Activated B cell treated with CpG ODN at 0.5 μM for 24 hours (primary cell): ENCODE results near the gene USP49. TPM values are rescaled to one million over a fixed set of nuclear protein-coding genes. Genes with fewer than 3 reads are reported as not detected.

Experiments used
- ATAC-seq: fragments of 200-7000 bp; cut with Tn5 transposase; one replicate; pipeline ENCODE4 v1.10.0; 2021; ENCODE audit warnings: low read depth, mild to moderate bottlenecking, moderate library complexity
- CTCF ChIA-PET: fragments of 350-600 bp; sonication (Branson Sonifier 250); formaldehyde crosslinking; loops from one replicate; lab custom pipeline; 2021; ENCODE audit warnings: antibody characterized with exemption; lab: Charles Lee
- POLR2A ChIA-PET: fragments of 350-600 bp; sonication (Branson Sonifier 250); formaldehyde crosslinking; loops from one replicate; lab custom pipeline; 2021; ENCODE audit warnings: antibody characterized with exemption; lab: Charles Lee
- DNase-seq: peaks from one replicate; pipeline ENCODE4 v3.0.0; 2022
- H3K27ac Mint-ChIP-seq: one replicate; pipeline ENCODE4 v1.8.0; 2020; ENCODE audit warnings: mixed read lengths
- H3K27me3 Mint-ChIP-seq: one replicate; pipeline ENCODE4 v1.8.0; 2021; ENCODE audit warnings: mixed read lengths
- H3K36me3 Mint-ChIP-seq: one replicate; pipeline ENCODE4 v1.8.0; 2021; ENCODE audit warnings: low read depth, mixed read lengths
- H3K4me1 Mint-ChIP-seq: one replicate; pipeline ENCODE4 v1.8.0; 2021; ENCODE audit warnings: mixed read lengths
- H3K4me3 Mint-ChIP-seq: one replicate; pipeline ENCODE4 v1.8.0; 2020; ENCODE audit warnings: mild to moderate bottlenecking, mixed read lengths
- H3K9me3 Mint-ChIP-seq: one replicate; pipeline ENCODE4 v1.8.0; 2020; ENCODE audit warnings: mixed read lengths
- intact Hi-C: fragments of 100-400 bp; cut with micrococcal nuclease; formaldehyde crosslinking; loops from one replicate; pipeline ENCODE4 v1.15.1; 2024
- total RNA-seq: library from RNA; stranded (reverse); gene quantifications from 2 replicates; pipeline ENCODE4 v1.2.3, GENCODE V29; 2022
- TF ChIP-seq, protein P1 (sequence below): fragments of 200-600 bp; IDR thresholded peaks from one replicate; pipeline ENCODE4 v1.8.0; 2022; ENCODE audit warnings: antibody characterized with exemption, mild to moderate bottlenecking

USP49 gene
- total RNA-seq, 1 donor from 2014 or later, result 7.7 TPM

DNA sequence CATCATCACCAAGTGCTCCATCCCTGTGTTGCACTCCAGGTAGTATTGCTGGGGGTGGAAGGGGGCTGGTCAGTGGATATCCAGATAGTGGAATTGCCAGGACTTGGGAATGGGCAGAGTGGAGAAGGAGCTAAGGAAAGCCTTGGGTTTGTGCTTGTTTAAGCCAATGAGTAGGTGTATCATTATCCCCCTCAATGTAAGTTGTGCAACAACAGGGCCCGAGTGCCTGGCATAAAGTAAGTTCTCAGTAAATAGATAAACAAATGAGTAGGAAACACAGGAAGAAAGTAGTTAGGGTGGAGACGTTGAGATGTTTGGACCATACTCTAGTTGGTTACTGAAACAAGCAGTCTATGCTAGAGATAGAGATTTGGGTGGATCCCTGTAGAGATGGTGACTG lies 36.6 kb upstream of the USP49 start:
- no peak for ATAC-seq
- H3K4me1 Mint-ChIP-seq, result peaks cover 38% of the 10 kb centered on the region

DNA sequence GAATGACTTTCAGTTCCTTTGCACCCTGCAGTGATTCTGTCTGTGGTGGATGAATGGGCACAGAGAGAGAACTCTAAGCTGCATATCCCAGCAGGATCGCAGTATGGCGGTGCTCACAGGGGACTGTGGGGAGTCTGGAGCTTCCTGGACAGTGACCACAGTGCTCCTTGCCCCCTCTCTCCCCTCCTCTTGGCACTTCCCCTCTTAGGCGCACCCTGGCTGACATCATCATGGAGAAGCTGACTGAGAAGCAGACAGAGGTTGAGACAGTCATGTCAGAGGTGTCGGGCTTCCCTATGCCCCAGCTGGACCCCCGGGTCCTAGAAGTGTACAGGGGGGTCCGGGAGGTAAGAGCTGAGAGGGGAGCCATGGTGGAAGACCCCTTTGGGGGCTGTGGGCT lies 34.7 kb upstream of the USP49 start:
- Mint-ChIP-seq H3K9me3 (no peaks in the 10 kb centered on the region), H3K4me1 (peaks cover 22% of the 10 kb centered on the region), H3K4me3 (no peak overlapping the region), H3K27me3 (no peaks in the 10 kb centered on the region), H3K27ac (no peak overlapping the region), H3K36me3 (peaks cover 83% of the 10 kb centered on the region)
- intact Hi-C loops, result loop anchor here (10.0 kb wide), 1 partner anchor 635 kb away; the partner anchor contains the start of gene UBR2
- TF ChIP-seq, protein P1, sequence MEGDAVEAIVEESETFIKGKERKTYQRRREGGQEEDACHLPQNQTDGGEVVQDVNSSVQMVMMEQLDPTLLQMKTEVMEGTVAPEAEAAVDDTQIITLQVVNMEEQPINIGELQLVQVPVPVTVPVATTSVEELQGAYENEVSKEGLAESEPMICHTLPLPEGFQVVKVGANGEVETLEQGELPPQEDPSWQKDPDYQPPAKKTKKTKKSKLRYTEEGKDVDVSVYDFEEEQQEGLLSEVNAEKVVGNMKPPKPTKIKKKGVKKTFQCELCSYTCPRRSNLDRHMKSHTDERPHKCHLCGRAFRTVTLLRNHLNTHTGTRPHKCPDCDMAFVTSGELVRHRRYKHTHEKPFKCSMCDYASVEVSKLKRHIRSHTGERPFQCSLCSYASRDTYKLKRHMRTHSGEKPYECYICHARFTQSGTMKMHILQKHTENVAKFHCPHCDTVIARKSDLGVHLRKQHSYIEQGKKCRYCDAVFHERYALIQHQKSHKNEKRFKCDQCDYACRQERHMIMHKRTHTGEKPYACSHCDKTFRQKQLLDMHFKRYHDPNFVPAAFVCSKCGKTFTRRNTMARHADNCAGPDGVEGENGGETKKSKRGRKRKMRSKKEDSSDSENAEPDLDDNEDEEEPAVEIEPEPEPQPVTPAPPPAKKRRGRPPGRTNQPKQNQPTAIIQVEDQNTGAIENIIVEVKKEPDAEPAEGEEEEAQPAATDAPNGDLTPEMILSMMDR, result no peak
- ATAC-seq (no peak), DNase-seq (no peak)
- ChIA-PET CTCF (interaction anchor here (0.9 to 1.6 kb wide), 2 partner anchors 8 to 9 kb away, joined by 3 to 5 read pairs; partner anchors contain the start of genes BYSL and MED20), POLR2A (interaction anchor here (1.0 kb wide), 2 partner anchors 8 to 9 kb away, joined by 3 to 4 read pairs; partner anchors contain the start of genes BYSL and MED20)

More for the DNA sequence above, 36.6 kb upstream of the USP49 start:
- ChIA-PET CTCF (no interaction called here), POLR2A (interaction anchor here (13.0 kb wide), 1 partner anchor 113 kb away, joined by 195 read pairs; the partner anchor contains the start of gene TAF8)
- intact Hi-C loops, result no loop called here
- TF ChIP-seq, protein P1, result no peak
- Mint-ChIP-seq H3K9me3 (no peaks in the 10 kb centered on the region), H3K27ac (peak overlapping the region; percentile 3), H3K27me3 (no peaks in the 10 kb centered on the region), H3K4me3 (no peak overlapping the region), H3K36me3 (peaks cover 89% of the 10 kb centered on the region)
- DNase-seq, result no peak

DNA sequence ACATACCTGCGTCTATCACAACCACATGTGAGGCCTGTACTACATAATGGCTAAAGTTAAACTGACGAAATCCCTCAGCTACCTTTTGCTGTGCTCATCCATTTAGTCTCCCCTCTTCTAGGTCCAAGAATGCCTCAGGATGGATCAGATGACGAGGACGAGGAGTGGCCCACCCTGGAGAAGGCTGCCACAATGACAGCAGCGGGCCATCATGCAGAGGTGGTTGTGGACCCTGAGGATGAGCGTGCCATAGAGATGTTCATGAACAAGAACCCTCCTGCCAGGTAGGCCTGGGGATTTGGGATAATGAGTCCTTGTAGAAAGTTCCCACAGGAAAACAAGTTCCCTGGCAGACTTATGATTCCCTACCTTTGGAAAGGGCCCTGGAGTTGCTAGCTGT lies 32.1 kb upstream of the USP49 start:
- POLR2A ChIA-PET, result interaction anchor here (0.5 to 0.6 kb wide), 2 partner anchors 80 to 125 kb away, joined by 3 to 9 read pairs; no protein-coding TSS in a partner anchor
- no peak for DNase-seq
- peaks cover 27% of the 10 kb centered on the region for H3K4me1 Mint-ChIP-seq
- H3K27me3 Mint-ChIP-seq, result no peaks in the 10 kb centered on the region
- CTCF ChIA-PET, result interaction anchor here (0.6 to 1.3 kb wide), 2 partner anchors 113 to 140 kb away, joined by 3 to 4 read pairs; partner anchors contain the start of gene TOMM6
- H3K36me3 Mint-ChIP-seq, result peaks cover 80% of the 10 kb centered on the region
- no peak overlapping the region for H3K4me3 Mint-ChIP-seq
- intact Hi-C loops, result loop anchor here (10.0 kb wide), 1 partner anchor 638 kb away; the partner anchor contains the start of gene UBR2
- no peaks in the 10 kb centered on the region for H3K9me3 Mint-ChIP-seq
- ATAC-seq, result no peak
- TF ChIP-seq, protein P1, result no peak
- no peak overlapping the region for H3K27ac Mint-ChIP-seq

DNA sequence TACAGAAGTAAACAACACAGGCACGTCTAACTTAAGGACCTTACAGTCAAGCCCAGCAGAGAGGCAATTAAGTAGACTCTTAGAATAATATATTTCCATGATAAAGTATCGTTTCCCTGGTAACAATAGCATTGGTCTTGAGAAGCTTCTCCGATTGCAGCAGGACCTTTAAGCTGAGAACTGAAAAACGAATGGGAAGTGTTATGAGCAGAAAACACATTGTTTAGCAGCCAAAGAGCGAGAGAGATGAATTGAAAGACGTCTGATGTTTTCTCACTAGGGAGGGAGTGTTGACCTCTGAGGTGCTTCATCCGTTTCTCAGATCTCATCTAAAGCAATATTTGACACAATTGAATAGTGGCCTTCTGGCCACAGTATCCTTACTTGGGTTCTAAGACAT lies 27.0 kb upstream of the USP49 start:
- ChIA-PET POLR2A (interaction anchor here (0.8 to 3.4 kb wide), 7 partner anchors 8 to 135 kb away, joined by 3 to 48 read pairs (median 21); partner anchors contain the start of genes CCND3, TOMM6 and USP49), CTCF (interaction anchor here (1.1 to 3.4 kb wide), 8 partner anchors 8 to 127 kb away, joined by 3 to 43 read pairs (median 6); partner anchors contain the start of genes CCND3, TAF8 and USP49)
- peaks cover 49% of the 10 kb centered on the region for H3K4me1 Mint-ChIP-seq
- no peaks in the 10 kb centered on the region for H3K9me3 Mint-ChIP-seq
- H3K36me3 Mint-ChIP-seq, result peaks cover 52% of the 10 kb centered on the region
- TF ChIP-seq, protein P1, result no peak
- intact Hi-C loops, result loop anchor here (10.0 kb wide), 1 partner anchor 643 kb away; the partner anchor contains the start of gene UBR2
- H3K27ac Mint-ChIP-seq, result peak overlapping the region; percentile 41
- peak overlapping the region; percentile 98 for H3K4me3 Mint-ChIP-seq
- ATAC-seq, result no peak
- no peaks in the 10 kb centered on the region for H3K27me3 Mint-ChIP-seq
- no peak for DNase-seq

DNA sequence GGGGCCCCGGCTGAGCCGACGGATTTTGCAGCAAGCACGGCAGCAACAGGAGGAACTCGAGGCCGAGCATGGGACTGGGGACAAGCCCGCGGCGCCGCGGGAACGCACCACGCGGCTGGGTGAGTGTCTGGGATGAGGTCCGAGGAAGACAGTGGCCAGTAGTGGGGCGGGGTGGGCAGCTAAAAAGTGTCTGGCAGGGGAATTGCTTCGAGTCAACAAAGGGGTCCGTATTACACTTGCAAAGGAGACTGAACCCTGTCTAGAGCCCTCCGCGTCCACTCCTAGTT lies 26.5 kb upstream of the USP49 start:
- Mint-ChIP-seq H3K27ac (peak overlapping the region; percentile 98), H3K4me1 (peaks cover 49% of the 10 kb centered on the region), H3K36me3 (peaks cover 51% of the 10 kb centered on the region), H3K27me3 (no peaks in the 10 kb centered on the region), H3K4me3 (peak overlapping the region; percentile 98), H3K9me3 (no peaks in the 10 kb centered on the region)
- intact Hi-C loops, result loop anchor here (1.0 to 10.0 kb wide), 9 partner anchors 15 to 643 kb away; partner anchors contain the start of genes CCND3, MRPS10, TAF8 and TOMM6
- TF ChIP-seq, protein P1, result no peak
- no peak for DNase-seq
- ATAC-seq, result peak; percentile 8
- ChIA-PET POLR2A (interaction anchor here (0.6 to 3.4 kb wide), 20 partner anchors 9 to 1681 kb away, joined by 3 to 48 read pairs (median 10); partner anchors contain the start of genes CCND3, TAF8, TOMM6 and USP49), CTCF (interaction anchor here (0.8 to 3.4 kb wide), 17 partner anchors 9 to 134 kb away, joined by 3 to 43 read pairs (median 6); partner anchors contain the start of genes CCND3, TAF8, TOMM6 and USP49)
